CD4-positive, CD25-positive, alpha-beta regulatory T cell (primary cell): ENCODE measurements around the gene SLC9A1. TPM values are rescaled to one million over a fixed set of nuclear protein-coding genes. Genes with fewer than 3 reads are reported as not detected.

Source experiments
- ATAC-seq, 2 donors: fragments of 150-1000 bp; cut with Tn5 transposase; one replicate each; pipeline ENCODE4 v1.10.0; 2021; ENCODE audit warnings: low read depth in 2 of 2, moderate number of reproducible peaks in 2 of 2, moderate library complexity in 1 of 2
- DNase-seq, 3 donors: peaks; one replicate each; pipeline versions ENCODE4 v3.0.0 to v3.0.0-alpha.2; 2012 to 2022; ENCODE audit warnings: mixed read lengths in 1 of 3
- H3K27ac ChIP-seq: one replicate; pipeline ENCODE4 v1.7.0; 2013; ENCODE audit warnings: mild to moderate bottlenecking, low read length; ENCODE audit not compliant: insufficient read depth, poor library complexity, severe bottlenecking
- H3K27me3 ChIP-seq: one replicate; pipeline ENCODE4 v1.7.0; 2013; ENCODE audit warnings: low read length; ENCODE audit not compliant: control insufficient read depth, insufficient read depth
- H3K36me3 ChIP-seq: one replicate; pipeline ENCODE4 v1.7.0; 2013; ENCODE audit warnings: mild to moderate bottlenecking, low read length, moderate library complexity; ENCODE audit not compliant: control insufficient read depth, insufficient read depth
- H3K4me1 ChIP-seq: 2 replicates; pipeline ENCODE4 v1.7.0; 2013; ENCODE audit warnings: mild to moderate bottlenecking, low read length; ENCODE audit not compliant: insufficient read depth, control insufficient read depth, poor library complexity, severe bottlenecking
- H3K4me3 ChIP-seq: one replicate; pipeline ENCODE4 v1.7.0; 2013; ENCODE audit warnings: low read depth, mild to moderate bottlenecking, low read length, moderate library complexity
- H3K9me3 ChIP-seq, 2 experiments: 1 replicate in 1 of 2; 2 replicates in 1 of 2; pipeline ENCODE4 v1.7.0; 2013; ENCODE audit warnings: low read length in 2 of 2, mild to moderate bottlenecking in 1 of 2, moderate library complexity in 1 of 2; ENCODE audit not compliant: control insufficient read depth in 2 of 2
- H3K27ac Mint-ChIP-seq, 3 donors: one replicate each; pipeline ENCODE4 v1.8.0; 2020 to 2022; ENCODE audit warnings: mild to moderate bottlenecking in 3 of 3, mixed read lengths in 3 of 3, moderate library complexity in 2 of 3
- H3K27me3 Mint-ChIP-seq: one replicate; pipeline ENCODE4 v1.8.0; 2022; ENCODE audit warnings: mild to moderate bottlenecking, mixed read lengths
- H3K36me3 Mint-ChIP-seq: one replicate; pipeline ENCODE4 v1.8.0; 2020; ENCODE audit warnings: mixed read lengths
- H3K4me1 Mint-ChIP-seq, 4 donors: one replicate each; pipeline ENCODE4 v1.8.0; 2020 to 2022; ENCODE audit warnings: mixed read lengths in 4 of 4, mild to moderate bottlenecking in 1 of 4
- H3K4me3 Mint-ChIP-seq, 4 donors: one replicate each; pipeline ENCODE4 v1.8.0; 2020 to 2022; ENCODE audit warnings: mild to moderate bottlenecking in 4 of 4, mixed read lengths in 4 of 4, moderate library complexity in 3 of 4
- H3K9me3 Mint-ChIP-seq, 7 donors: one replicate each; pipeline ENCODE4 v1.8.0; 2020 to 2022; ENCODE audit warnings: mixed read lengths in 7 of 7, mild to moderate bottlenecking in 3 of 7, moderate library complexity in 2 of 7
- polyA plus RNA-seq, 4 donors: library from polyadenylated mRNA; unstranded; fragments of 300-500 nt; fragmentation: Illumina TruSeq; gene quantifications; one replicate each; pipeline ENCODE4 v1.2.3, GENCODE V29; 2021
- total RNA-seq: library from RNA; stranded (reverse); gene quantifications from one replicate; pipeline ENCODE4 v1.2.3, GENCODE V29; 2022

The SLC9A1 gene
- total and polyA plus RNA-seq, 5 donors from 2014 or later = 5.4 to 32.3 (median 8.3) TPM

GRCh38 chr1:27150183-27150582, 4.7 kb downstream of the SLC9A1 start:
- H3K27ac ChIP-seq = no peak overlapping the region
- peak overlapping the region; percentile 37 to 78 (median 49) for H3K27ac Mint-ChIP-seq
- peaks cover 4% of the 10 kb centered on the region for H3K36me3 ChIP-seq
- H3K27me3 Mint-ChIP-seq = no peaks in the 10 kb centered on the region
- ATAC-seq = no peak
- H3K4me3 ChIP-seq = no peak overlapping the region
- peaks cover 8% of the 10 kb centered on the region for H3K36me3 Mint-ChIP-seq
- DNase-seq = no peak
- H3K4me3 Mint-ChIP-seq = peak overlapping the region in 2 of 4 donors; percentile 29 to 83
- H3K27me3 ChIP-seq = no peaks in the 10 kb centered on the region
- H3K4me1 ChIP-seq = peaks cover 45% of the 10 kb centered on the region
- H3K9me3 Mint-ChIP-seq = no peaks in the 10 kb centered on the region
- no peaks in the 10 kb centered on the region for H3K9me3 ChIP-seq
- H3K4me1 Mint-ChIP-seq = peaks cover 8 to 67% (median 52%) of the 10 kb centered on the region in 4 donors

DNA sequence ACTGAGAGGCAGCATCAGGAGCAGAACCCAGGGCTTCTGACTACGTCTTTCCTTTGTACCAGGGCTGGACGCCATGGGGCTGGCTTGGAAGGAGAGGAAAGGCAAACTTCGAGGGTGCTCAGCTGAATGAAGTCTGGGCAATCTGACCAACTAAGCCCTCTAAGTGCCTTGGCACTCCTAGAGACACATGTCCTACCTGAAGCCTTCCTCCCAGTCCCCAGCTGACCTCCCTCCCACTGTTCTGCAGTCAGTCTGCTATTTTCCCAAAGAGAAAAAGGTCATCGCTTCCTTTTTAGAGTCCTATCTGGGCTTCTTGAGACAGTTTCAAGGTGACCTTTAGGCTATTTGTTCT, 5.2 kb downstream of the SLC9A1 start:
- H3K27me3 ChIP-seq = no peaks in the 10 kb centered on the region
- ATAC-seq (no peak), DNase-seq (no peak)
- peak overlapping the region in 2 of 3 donors; percentile 78 to 86 for H3K27ac Mint-ChIP-seq
- peaks cover 5 to 65% (median 51%) of the 10 kb centered on the region in 4 donors for H3K4me1 Mint-ChIP-seq
- no peaks in the 10 kb centered on the region for H3K9me3 Mint-ChIP-seq
- H3K4me3 ChIP-seq = no peak overlapping the region
- peaks cover 12% of the 10 kb centered on the region for H3K36me3 Mint-ChIP-seq
- H3K4me1 ChIP-seq = peaks cover 45% of the 10 kb centered on the region
- H3K9me3 ChIP-seq = no peaks in the 10 kb centered on the region
- no peaks in the 10 kb centered on the region for H3K27me3 Mint-ChIP-seq
- peaks cover 4% of the 10 kb centered on the region for H3K36me3 ChIP-seq
- no peak overlapping the region for H3K27ac ChIP-seq
- peak overlapping the region in 3 of 4 donors; percentile 13 to 83 (median 29) for H3K4me3 Mint-ChIP-seq

DNA sequence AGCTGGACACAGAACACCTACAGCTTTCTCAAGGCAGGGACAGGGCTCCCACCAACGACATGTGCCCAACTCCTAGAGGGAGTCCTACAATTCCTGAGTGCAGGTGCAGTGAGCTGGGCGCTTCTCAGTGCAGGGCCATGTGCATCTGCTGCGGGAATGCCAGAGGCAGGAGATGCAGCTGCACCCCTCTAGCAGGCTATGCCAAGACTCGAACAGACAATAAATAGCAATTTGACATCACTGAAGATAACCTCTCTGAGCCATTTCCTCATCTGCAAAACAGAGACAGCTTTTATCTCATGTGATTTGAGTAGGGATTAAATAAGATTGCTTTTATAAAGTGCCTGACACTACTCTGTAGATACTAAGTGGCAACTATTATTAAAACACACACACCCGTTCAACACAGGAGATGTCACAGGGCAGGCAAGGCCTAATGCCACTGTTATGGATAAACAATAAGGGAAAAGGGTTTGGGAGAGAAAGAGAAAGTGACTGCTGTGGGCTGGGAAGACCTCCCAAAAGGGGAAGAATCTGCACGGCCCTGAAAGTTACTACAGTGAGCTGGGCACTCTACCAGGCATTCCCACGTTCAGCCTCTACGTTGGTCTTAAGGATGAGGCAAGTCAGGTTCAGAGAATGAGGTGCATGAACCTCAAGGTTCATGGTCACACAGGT, 5.7 kb downstream of the SLC9A1 start:
- peaks cover 40% of the 10 kb centered on the region for H3K4me1 ChIP-seq
- DNase-seq = no peak
- Mint-ChIP-seq H3K4me1 (peaks cover 5 to 63% (median 52%) of the 10 kb centered on the region in 4 donors), H3K27ac (peak overlapping the region in 2 of 3 donors; percentile 78 to 86), H3K36me3 (peaks cover 13% of the 10 kb centered on the region), H3K4me3 (peak overlapping the region in 3 of 4 donors; percentile 13 to 83 (median 22)), H3K27me3 (no peaks in the 10 kb centered on the region), H3K9me3 (no peaks in the 10 kb centered on the region)
- no peak overlapping the region for H3K4me3 ChIP-seq
- H3K9me3 ChIP-seq = no peaks in the 10 kb centered on the region
- no peaks in the 10 kb centered on the region for H3K27me3 ChIP-seq
- ATAC-seq = no peak
- H3K27ac ChIP-seq = no peak overlapping the region
- peaks cover 4% of the 10 kb centered on the region for H3K36me3 ChIP-seq

DNA sequence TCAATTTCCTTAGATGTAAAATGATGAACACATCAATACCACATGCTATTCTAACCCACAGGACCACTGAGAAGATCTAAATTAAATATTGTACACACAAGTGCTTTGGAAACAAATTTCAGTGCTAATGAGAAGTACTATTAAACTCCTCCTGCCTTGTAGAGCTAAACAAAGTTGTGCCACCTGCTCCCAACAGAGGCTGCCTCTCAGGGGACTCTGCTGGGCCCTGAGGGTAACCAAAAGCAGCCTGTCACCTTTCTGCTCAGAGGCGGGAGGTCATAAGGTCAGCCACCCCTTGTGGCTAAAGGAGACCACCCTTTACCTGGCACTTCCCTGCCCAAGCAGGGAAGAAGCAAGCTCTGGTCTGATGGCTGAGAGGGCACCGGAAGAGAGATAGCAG, 6.3 kb downstream of the SLC9A1 start:
- no peak overlapping the region for H3K4me3 ChIP-seq
- Mint-ChIP-seq H3K9me3 (no peaks in the 10 kb centered on the region), H3K27ac (peak overlapping the region in 2 of 3 donors; percentile 78 to 86), H3K27me3 (no peaks in the 10 kb centered on the region), H3K4me1 (peaks cover 5 to 60% (median 50%) of the 10 kb centered on the region in 4 donors), H3K36me3 (peaks cover 13% of the 10 kb centered on the region), H3K4me3 (peak overlapping the region in 1 of 4 donors; percentile 22)
- ATAC-seq (no peak), DNase-seq (no peak)
- no peak overlapping the region for H3K27ac ChIP-seq
- peaks cover 34% of the 10 kb centered on the region for H3K4me1 ChIP-seq
- no peaks in the 10 kb centered on the region for H3K9me3 ChIP-seq
- H3K36me3 ChIP-seq = peaks cover 4% of the 10 kb centered on the region
- no peaks in the 10 kb centered on the region for H3K27me3 ChIP-seq

- H3K9me3 ChIP-seq = no peaks in the 10 kb centered on the region
- no peak overlapping the region for H3K4me3 ChIP-seq
- no peak overlapping the region for H3K4me3 Mint-ChIP-seq
- peak overlapping the region in 2 of 3 donors; percentile 27 to 78 for H3K27ac Mint-ChIP-seq
- H3K9me3 Mint-ChIP-seq = no peaks in the 10 kb centered on the region
- peaks cover 4% of the 10 kb centered on the region for H3K36me3 ChIP-seq
- H3K27me3 ChIP-seq = no peaks in the 10 kb centered on the region
- no peak overlapping the region for H3K27ac ChIP-seq
- peaks cover 13% of the 10 kb centered on the region for H3K36me3 Mint-ChIP-seq
- peaks cover 28% of the 10 kb centered on the region for H3K4me1 ChIP-seq
- H3K27me3 Mint-ChIP-seq = no peaks in the 10 kb centered on the region
- H3K4me1 Mint-ChIP-seq = peaks cover 5 to 60% (median 50%) of the 10 kb centered on the region in 4 donors
- DNase-seq (no peak), ATAC-seq (no peak)
Observed at GRCh38 chr1:27147842-27148518, 6.9 kb downstream of the SLC9A1 start.

GRCh38 chr1:27145934-27146354, 9.0 kb downstream of the SLC9A1 start:
- Mint-ChIP-seq H3K4me1 (peaks cover 5 to 58% (median 40%) of the 10 kb centered on the region in 4 donors), H3K27ac (peak overlapping the region in 1 of 3 donors; percentile 12), H3K36me3 (peaks cover 16% of the 10 kb centered on the region), H3K27me3 (no peaks in the 10 kb centered on the region), H3K4me3 (peak overlapping the region in 1 of 4 donors; percentile 68), H3K9me3 (no peaks in the 10 kb centered on the region)
- peaks cover 4% of the 10 kb centered on the region for H3K36me3 ChIP-seq
- no peaks in the 10 kb centered on the region for H3K27me3 ChIP-seq
- no peak overlapping the region for H3K27ac ChIP-seq
- no peak for ATAC-seq
- H3K4me3 ChIP-seq = no peak overlapping the region
- peaks cover 18% of the 10 kb centered on the region for H3K4me1 ChIP-seq
- no peak for DNase-seq
- no peaks in the 10 kb centered on the region for H3K9me3 ChIP-seq

DNA sequence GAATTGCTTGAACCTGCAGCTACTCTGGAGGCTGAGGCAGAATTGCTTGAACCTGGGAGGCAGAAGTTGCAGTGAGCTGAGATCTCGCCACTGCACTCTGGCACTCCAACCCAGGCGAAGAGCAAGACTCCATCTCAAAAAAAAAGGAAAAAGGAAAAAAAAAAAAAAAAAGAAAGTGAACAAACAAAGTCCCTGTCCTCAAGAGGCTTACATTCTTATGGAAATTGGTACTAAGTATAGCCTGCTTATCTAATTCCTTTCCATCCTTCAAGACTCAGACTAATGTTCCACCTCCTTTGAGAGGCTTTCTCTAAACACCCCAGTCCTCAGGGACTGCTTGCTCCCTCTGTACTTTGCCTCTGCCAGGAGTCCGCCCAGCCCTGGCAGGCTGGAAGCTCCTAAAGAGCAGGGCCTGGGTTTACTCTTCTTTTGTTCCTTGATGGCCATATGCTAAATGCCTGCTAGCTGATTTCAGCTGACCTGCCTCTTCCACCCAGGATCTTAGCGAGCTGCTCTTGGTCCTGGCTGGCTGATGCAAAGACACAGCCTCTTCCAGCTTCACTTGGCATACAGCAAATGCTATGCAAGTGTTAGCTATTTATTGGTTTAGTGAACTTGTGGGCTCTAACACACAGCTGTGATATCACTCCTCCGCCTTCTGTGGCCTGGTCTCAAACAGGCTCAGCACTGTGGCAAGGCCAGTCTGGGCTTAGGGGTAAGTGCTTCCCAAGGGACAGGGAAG, 9.8 kb downstream of the SLC9A1 start:
- peaks cover 10% of the 10 kb centered on the region for H3K4me1 ChIP-seq
- Mint-ChIP-seq H3K4me3 (peak overlapping the region in 1 of 4 donors; percentile 54), H3K9me3 (no peaks in the 10 kb centered on the region), H3K4me1 (peaks cover 5 to 56% (median 41%) of the 10 kb centered on the region in 4 donors), H3K36me3 (peaks cover 16% of the 10 kb centered on the region), H3K27me3 (no peaks in the 10 kb centered on the region), H3K27ac (peak overlapping the region in 1 of 3 donors; percentile 12)
- no peak overlapping the region for H3K4me3 ChIP-seq
- DNase-seq (no peak), ATAC-seq (no peak)
- peaks cover 4% of the 10 kb centered on the region for H3K36me3 ChIP-seq
- H3K27me3 ChIP-seq = no peaks in the 10 kb centered on the region
- H3K9me3 ChIP-seq = no peaks in the 10 kb centered on the region
- H3K27ac ChIP-seq = no peak overlapping the region
